Ovary (tissue), 3 donors: ENCODE data around the gene CLBA1.

Experiments
- POLR2A ChIP-seq: fragments of 450-650 bp; IDR thresholded peaks from one replicate; pipeline ENCODE4 v1.6.1; 2017; ENCODE audit warnings: antibody characterized with exemption, mild to moderate bottlenecking, moderate library complexity
- TF ChIP-seq, protein P1 (sequence below), 3 donors: fragments of 450-650 bp in 2 of 3; fragments of 200-600 bp in 1 of 3; IDR thresholded peaks; one replicate each; pipeline versions ENCODE4 v1.5.1 to v1.8.0; 2016 to 2022; ENCODE audit warnings: antibody characterized with exemption in 3 of 3, mild to moderate bottlenecking in 1 of 3
- donor health status: DM: no; HTN: no; CAD: no.

DNA sequence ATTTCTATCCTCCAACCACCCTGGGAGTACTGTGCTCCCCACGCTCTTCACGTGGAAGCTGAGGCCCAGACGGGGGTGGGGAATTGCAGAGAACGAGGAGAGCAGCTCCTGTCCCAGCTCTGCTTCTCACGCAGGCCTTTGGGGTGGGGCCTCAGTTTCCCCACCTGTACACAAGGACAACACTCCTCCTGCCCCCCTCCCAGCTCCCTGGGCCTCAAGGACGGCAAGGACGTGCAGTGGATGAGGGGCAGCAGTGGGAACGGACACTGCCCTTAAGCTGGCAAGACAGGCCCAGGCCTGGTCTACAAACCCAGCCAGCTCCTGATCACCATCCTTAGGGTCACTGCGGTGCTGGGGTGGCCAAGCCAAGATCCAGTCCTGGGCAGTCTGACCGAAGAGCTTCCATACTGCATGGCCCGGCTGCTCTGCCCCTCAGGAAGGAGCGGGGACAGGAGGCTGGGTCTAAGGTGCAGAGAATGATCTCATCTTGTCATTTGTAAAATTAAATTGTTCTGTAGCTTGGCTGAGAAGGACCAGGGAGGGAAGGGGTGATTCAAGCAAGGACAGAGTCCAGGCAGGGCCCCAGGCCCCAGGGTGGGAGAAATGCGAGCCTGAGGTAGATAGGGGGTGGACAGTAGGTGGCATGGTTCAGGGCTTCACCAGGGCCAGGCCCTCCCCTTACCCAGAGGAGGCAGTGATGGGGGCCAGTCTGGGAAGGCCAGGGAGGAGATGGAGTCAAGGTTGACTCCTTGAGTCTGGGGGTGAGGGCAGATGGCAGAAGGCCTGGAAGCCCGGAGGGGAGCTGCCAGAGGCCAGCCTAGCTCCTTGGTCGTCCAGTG, 1.3 kb upstream of the CLBA1 start:
- TF ChIP-seq, protein P1, sequence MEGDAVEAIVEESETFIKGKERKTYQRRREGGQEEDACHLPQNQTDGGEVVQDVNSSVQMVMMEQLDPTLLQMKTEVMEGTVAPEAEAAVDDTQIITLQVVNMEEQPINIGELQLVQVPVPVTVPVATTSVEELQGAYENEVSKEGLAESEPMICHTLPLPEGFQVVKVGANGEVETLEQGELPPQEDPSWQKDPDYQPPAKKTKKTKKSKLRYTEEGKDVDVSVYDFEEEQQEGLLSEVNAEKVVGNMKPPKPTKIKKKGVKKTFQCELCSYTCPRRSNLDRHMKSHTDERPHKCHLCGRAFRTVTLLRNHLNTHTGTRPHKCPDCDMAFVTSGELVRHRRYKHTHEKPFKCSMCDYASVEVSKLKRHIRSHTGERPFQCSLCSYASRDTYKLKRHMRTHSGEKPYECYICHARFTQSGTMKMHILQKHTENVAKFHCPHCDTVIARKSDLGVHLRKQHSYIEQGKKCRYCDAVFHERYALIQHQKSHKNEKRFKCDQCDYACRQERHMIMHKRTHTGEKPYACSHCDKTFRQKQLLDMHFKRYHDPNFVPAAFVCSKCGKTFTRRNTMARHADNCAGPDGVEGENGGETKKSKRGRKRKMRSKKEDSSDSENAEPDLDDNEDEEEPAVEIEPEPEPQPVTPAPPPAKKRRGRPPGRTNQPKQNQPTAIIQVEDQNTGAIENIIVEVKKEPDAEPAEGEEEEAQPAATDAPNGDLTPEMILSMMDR (IDR thresholded peaks at IDR 0.05), result no peak
- no peak for TF ChIP-seq POLR2A
